Measurements from ENCODE around the gene CASK. TPM values are rescaled to one million over a fixed set of nuclear protein-coding genes. Genes with fewer than 3 reads are reported as not detected.

Gene CASK
- total RNA-seq, 1 experiment from 2014 or later, result 54.6 TPM

DNA sequence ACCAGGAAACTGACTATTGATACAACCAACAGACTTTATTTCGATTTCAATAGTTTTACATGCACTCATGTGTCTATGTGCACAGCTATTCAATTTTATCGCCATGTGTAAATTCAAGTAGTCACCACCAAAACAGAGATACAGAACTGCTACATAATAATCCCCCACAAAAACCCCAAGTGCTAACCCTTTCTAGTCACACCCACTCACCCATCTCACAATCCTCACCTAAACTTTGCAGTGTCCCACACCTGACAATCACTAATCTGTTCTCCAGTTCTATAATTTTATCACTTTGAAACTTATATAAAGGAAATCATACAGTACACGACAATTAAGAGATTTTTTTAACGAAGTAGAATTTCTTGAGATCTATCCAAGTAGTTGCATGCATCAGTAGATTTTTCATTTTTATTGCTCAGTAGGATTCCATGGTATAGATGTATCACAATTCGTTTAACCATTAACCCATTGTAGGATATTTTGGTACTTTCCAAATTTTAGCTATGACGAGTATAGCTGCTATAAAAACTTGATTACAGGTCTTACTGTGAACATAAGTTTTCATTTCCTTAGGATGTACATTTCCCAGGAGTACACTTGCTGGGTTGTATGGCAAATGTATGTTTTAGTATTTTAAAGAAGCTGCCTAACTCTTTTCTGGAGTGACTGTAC, 85.9 kb downstream of the CASK start:
- TF ChIP-seq IRF2 (CRISPR knock-in tag; IDR thresholded peaks at IDR 0.05; ENCODE audit: borderline replicate concordance, low read depth) (no peak), JAZF1 (CRISPR knock-in tag; IDR thresholded peaks at IDR 0.05) (no peak), ZNF396 (CRISPR knock-in tag; IDR thresholded peaks at IDR 0.05; ENCODE audit: borderline replicate concordance) (no peak), TP53 (CRISPR knock-in tag; IDR thresholded peaks at IDR 0.05) (no peak), TEAD1 (CRISPR knock-in tag; IDR thresholded peaks at IDR 0.05) (no peak), ZNF263 (CRISPR knock-in tag; IDR thresholded peaks at IDR 0.05; ENCODE audit: low read depth) (no peak), ZNF232 (CRISPR knock-in tag; IDR thresholded peaks at IDR 0.05) (no peak), CTCF (IDR thresholded peaks at IDR 0.05) (no peak), CREB1 (CRISPR knock-in tag; IDR thresholded peaks at IDR 0.05) (no peak), SP1 (CRISPR knock-in tag; conservative IDR thresholded peaks at IDR 0.05) (no peak), EMX1 (CRISPR knock-in tag; IDR thresholded peaks at IDR 0.05) (no peak), CREM (CRISPR knock-in tag; IDR thresholded peaks at IDR 0.05) (no peak), SMAD4 (CRISPR knock-in tag; IDR thresholded peaks at IDR 0.05) (no peak), PREB (CRISPR knock-in tag; IDR thresholded peaks at IDR 0.05; ENCODE audit: borderline replicate concordance) (no peak), ZNF671 (CRISPR knock-in tag; IDR thresholded peaks at IDR 0.05) (no peak), ZNF425 (CRISPR knock-in tag; conservative IDR thresholded peaks at IDR 0.05) (no peak)
- TF ChIP-seq, protein P1, sequence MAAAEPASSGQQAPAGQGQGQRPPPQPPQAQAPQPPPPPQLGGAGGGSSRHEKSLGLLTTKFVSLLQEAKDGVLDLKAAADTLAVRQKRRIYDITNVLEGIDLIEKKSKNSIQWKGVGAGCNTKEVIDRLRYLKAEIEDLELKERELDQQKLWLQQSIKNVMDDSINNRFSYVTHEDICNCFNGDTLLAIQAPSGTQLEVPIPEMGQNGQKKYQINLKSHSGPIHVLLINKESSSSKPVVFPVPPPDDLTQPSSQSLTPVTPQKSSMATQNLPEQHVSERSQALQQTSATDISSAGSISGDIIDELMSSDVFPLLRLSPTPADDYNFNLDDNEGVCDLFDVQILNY (CRISPR knock-in tag; IDR thresholded peaks at IDR 0.05), result no peak
- TF ChIP-seq, protein P2, sequence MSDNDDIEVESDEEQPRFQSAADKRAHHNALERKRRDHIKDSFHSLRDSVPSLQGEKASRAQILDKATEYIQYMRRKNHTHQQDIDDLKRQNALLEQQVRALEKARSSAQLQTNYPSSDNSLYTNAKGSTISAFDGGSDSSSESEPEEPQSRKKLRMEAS (CRISPR knock-in tag; IDR thresholded peaks at IDR 0.05), result no peak
- TF ChIP-seq, protein P3, sequence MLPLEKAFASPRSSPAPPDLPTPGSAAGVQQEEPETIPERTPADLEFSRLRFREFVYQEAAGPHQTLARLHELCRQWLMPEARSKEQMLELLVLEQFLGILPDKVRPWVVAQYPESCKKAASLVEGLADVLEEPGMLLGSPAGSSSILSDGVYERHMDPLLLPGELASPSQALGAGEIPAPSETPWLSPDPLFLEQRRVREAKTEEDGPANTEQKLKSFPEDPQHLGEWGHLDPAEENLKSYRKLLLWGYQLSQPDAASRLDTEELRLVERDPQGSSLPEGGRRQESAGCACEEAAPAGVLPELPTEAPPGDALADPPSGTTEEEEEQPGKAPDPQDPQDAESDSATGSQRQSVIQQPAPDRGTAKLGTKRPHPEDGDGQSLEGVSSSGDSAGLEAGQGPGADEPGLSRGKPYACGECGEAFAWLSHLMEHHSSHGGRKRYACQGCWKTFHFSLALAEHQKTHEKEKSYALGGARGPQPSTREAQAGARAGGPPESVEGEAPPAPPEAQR (CRISPR knock-in tag; IDR thresholded peaks at IDR 0.05), result no peak
- TF ChIP-seq, protein P4, sequence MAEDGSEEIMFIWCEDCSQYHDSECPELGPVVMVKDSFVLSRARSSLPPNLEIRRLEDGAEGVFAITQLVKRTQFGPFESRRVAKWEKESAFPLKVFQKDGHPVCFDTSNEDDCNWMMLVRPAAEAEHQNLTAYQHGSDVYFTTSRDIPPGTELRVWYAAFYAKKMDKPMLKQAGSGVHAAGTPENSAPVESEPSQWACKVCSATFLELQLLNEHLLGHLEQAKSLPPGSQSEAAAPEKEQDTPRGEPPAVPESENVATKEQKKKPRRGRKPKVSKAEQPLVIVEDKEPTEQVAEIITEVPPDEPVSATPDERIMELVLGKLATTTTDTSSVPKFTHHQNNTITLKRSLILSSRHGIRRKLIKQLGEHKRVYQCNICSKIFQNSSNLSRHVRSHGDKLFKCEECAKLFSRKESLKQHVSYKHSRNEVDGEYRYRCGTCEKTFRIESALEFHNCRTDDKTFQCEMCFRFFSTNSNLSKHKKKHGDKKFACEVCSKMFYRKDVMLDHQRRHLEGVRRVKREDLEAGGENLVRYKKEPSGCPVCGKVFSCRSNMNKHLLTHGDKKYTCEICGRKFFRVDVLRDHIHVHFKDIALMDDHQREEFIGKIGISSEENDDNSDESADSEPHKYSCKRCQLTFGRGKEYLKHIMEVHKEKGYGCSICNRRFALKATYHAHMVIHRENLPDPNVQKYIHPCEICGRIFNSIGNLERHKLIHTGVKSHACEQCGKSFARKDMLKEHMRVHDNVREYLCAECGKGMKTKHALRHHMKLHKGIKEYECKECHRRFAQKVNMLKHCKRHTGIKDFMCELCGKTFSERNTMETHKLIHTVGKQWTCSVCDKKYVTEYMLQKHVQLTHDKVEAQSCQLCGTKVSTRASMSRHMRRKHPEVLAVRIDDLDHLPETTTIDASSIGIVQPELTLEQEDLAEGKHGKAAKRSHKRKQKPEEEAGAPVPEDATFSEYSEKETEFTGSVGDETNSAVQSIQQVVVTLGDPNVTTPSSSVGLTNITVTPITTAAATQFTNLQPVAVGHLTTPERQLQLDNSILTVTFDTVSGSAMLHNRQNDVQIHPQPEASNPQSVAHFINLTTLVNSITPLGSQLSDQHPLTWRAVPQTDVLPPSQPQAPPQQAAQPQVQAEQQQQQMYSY (CRISPR knock-in tag; IDR thresholded peaks at IDR 0.05), result no peak
- POLR2A ChIA-PET, result no interaction called here
- CTCF ChIA-PET, result no interaction called here
- Mint-ChIP-seq H3K27ac (no peak overlapping the region), H3K9me3 (peaks cover 7% of the 10 kb centered on the region), H3K4me1 (no peaks in the 10 kb centered on the region), H3K27me3 (ENCODE audit: low read depth) (no peaks in the 10 kb centered on the region), H3K4me3 (no peak overlapping the region), H3K36me3 (peaks cover 12% of the 10 kb centered on the region)
- ATAC-seq (no peak), DNase-seq (ENCODE audit: low spot score) (no peak)

All from WTC11 (cell line).